ENCODE data around the gene GPD1L.

Gene GPD1L

DNA sequence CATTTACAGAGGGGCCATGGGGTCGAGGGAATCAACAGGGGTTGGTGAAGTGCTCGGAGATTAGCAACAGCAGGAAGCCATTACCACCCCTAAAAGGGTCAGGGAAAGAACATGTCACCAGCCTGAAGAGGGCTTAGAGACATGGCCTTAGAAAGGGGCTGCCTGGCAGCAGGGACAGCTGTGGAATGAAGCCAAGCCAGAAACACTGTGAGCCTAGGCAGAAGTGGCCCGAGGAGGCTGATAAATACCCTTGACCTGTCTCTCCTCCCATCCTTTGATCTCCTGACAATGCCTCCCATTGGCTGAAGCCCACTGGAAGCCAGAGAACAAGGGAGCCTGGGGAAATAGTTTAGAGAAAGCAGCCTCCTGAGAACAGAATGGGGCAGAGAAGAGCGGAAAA, 31.4 kb downstream of the GPD1L start:
- no peak for DNase-seq (ENCODE audit: low read depth)

DNA sequence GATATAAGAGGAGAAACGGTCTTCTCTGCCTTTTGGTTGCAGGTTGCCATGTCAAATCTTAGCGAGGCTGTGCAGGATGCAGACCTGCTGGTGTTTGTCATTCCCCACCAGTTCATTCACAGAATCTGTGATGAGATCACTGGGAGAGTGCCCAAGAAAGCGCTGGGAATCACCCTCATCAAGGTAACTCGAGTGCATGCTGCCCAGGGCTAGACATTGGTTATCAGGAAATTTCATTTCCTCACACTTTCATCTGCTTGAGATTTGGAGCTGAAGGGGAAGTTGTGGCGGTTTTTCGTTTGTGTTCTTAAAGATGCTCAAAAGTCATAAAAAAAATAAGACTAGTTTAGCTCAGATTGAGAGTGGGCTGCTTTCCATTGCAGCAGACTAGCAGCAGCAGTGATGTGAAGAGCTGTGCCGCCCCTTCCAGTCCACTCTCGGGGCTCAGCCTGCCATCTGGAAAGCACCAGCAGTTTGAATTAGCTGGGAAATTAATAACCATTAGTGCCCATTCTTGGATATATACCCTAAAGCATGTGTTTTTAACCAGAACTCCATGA, 32.2 kb downstream of the GPD1L start:
- DNase-seq (ENCODE audit: low read depth): no peak

DNA sequence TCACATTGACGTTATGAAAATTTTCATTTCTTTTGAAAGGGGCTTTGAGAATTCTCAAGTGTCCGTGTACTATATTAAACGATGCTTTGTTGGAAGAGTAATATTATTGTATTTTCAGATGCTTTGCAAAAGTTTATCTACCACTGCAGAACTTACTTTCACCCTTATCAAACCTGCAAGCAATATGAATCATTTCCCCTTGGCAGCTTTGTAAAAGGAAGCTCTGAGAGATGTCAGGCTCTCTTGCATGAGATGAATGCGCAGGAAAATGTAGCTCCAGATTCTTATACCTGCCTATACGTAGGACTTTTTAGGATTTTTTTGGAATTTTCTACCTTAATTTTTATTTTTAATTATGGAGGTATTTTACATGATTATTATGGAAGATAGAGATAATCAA, 34.5 kb downstream of the GPD1L start:
- DNase-seq (ENCODE audit: low read depth): no peak

DNA sequence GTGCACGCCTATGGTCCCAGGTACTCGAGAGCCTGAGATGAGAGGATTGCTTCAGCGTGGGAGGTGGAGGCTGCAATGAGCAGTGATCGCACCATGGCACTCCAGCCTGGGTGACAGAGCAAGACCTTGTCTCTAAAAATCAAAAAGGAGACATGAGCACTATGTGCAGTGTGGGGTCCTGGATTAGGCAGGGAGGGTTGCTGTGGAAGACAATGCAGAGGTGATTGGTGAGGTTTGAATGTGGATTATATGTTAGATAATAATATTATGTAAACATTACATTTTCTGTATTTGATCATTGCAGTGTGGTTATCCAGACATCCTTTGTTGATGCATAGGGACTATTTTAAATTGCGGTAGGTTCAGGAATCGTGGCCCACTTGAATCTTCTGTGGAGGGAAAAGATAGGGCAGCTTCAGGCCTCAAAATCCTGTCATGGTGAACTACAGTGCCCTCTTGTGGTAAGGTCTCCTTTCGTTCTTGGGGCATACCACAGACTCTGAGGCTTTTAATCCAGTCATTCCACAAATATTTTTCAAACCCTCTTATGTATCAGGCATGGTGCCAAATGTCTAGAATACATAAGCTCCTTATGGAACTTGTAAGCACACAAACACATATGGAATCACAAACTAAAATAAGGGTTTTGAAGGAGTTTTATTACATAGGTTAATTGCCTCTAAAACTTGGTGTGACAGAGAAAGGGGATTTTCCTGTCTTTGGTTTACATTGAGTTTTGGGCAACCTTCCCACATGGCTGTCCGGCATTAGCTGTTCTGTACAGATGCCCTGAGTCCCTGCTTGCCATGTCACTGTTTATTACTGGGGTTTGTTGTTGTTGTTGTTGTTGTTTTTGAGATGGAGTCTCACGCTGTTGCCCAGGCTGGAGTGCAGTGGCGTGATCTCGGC, 37.7 kb downstream of the GPD1L start:
- DNase-seq (ENCODE audit: low read depth): peak; percentile 4

DNA sequence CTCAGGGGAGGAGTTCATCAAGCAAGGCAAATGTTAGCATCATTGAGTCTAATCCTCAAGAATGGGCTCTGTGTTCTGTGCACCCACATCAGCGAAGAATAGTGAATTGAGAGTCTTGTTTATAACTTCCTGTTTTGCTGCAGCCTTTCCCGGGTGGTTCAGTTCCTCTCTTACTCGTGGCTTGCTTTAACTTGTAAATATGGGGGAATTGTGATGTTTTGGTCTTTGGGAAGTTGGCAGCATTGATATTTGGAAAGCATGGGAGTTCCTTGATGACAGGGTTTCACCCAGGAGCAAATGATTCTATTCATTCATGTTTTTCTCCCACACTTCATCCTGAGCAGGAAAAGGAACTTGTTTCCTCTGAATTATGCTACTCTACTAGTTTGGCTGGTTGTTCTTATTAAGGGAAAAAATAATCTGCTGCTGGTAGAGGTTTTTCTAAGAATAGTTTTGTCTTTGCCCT, 40.4 kb downstream of the GPD1L start:
- no peak for DNase-seq (ENCODE audit: low read depth)

DNA sequence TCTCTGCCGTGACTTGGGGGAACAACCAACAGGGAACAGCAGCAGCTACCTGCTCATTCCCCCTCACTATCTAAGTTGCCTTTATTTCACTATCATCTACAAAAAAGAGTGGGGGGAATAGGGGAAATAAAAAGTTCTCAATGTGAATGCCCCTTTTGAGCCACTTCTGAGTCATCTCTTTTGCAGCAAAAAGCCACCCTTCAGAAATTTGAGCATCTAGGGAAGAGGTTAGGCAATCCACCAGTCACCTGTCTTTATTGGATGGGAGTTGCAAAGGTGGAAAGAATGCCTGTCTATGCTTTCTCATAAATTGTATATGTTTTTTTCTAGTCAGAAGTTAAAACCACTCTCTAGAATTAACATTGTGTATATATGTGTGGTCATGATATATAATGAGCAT, 41.1 kb downstream of the GPD1L start:
- no peak for DNase-seq (ENCODE audit: low read depth)

DNA sequence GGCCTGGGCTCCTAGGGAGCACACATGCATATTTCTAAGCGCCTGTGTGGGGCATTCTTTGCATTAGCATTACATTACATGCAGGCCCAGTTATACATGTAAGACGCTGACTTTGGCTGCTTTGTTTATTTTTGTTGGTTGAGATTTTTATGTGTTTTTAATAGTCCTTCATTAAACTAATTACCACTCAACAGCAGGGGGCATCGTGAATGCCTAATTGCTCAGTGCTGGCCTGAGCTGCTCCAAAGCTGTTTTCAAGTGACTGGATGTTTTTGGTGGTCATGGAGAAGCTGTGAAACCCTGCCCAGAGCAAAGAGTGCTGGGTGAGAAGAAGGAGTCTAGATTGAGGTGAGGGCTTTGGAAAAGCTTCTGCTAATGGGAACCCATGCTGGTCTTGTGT, 41.5 kb downstream of the GPD1L start:
- no peak for DNase-seq (ENCODE audit: low read depth)

DNA sequence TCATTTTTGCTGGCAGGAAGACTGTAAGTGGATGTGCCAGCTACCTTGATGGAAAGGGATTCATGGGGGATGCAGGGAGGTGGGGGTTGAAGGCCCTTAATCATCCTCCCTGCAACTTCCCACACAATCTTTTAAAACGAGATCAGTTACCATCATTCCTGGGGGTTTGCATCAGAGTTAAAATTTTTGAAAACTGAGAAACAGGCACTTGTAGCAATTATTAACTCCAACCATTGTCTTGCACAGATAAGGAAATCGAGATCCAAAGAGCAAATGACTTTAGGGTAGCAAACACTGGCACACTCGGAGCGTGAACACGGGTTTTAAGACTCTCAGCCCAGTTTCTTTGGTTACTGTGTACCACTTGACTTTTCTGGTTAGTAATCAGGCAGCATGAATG, 41.9 kb downstream of the GPD1L start:
- no peak for DNase-seq (ENCODE audit: low read depth)

DNA sequence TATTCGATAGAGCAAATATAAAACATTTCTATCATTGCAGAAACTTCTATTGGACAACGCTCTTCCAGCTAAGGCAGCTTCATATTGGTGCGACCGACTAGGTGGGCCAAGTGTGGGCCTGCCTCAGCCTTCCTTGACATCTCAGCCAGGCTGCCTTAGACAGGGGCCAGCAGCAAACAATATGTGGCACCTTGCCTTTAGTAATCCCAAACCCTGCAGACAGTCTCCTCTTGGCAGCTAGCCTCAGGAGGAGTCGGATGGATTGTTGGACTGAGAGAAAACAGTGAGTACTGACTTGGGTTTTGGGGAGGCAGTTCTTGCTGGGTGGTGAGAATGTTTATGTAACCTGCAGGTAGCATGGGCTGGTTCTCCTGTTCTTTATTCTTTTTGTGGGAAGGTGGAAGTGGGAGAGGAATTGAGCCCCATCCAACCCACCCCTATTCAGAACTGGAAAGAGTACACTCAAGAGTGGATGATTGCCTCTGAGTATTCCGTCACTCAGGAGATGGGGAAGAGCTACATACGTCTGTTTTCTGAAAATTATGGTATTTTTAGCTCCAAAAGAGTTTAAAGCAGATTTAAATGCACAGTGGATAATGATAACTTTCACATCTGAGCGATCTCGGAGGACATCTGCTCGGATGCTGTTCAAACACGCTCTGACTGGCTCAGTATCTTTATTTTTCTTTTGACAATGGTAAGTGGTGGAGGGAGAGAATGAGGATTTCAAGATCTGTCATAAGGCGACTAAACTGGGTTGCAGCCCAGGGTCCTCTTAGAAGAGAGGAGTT, 47.2 kb downstream of the GPD1L start:
- no peak for DNase-seq (ENCODE audit: low read depth)

DNA sequence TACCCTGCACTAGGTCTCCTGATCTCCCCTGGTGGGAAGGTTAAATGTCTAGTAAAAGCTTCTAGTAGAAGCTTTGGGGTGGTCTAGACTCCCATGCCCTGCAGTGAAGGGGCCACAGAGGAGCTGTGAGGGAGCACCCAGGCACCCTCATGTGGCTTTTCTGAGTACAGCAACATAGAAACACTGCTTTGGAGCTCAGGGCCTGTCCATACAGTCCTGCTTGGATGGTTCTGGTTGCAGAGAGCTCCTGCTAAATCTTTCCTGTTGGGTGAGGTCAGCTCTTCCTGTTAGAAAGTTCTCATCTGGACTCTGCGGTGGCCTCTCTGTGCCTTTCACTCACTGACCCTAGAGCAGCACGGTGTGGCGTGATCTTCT, 47.8 kb downstream of the GPD1L start:
- DNase-seq (ENCODE audit: low read depth): no peak

DNA sequence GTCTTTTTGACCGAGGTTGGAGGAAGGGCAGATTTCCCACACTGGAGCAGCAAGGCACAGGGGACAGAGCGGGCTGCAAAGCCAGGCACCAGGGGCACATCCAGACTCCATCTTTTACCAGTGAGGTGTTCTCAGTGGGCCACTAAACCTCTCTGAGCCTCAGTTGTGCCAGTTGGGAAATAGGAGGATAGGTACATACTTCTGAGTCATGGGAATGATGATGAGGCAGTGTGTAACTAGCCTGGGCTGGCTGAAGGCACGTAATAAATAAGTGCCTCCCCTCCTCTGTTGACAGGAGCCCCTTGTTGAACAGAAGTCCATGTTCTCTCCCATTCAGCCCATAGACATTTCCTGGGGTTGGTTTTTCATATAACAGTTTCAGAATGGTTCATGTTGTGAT, 48.7 kb downstream of the GPD1L start:
- no peak for DNase-seq (ENCODE audit: low read depth)

DNA sequence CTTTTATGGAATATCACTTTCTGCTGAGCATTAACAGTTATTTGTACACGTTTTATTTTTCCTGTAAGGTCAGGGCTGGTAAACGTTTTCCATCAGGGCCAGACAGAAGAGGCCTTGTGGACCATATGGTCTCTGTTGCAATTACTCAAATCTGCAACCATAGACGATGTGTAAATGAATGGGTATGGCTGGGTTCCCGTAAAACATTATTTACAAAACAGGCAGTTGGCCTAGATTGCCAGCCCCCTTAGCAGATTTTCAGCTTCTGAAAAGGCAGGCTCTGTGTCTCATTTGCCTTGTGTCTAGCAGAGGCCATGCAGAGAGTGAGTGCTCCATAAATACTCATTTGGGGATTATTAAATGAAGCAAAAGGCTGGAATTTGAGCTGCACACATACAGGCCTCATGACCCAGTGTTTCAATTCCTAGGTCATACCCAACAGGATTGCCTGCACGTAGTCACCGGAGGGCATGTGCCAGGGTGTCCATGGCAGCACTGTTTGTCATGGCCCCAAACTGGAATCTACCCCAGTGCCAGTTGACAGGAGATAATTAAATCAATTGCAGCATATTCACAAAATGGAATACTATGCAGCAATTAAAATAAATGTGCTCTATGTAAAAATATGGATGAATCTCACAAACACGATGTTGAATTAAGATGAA, 51.3 kb downstream of the GPD1L start:
- no peak for DNase-seq (ENCODE audit: low read depth)

DNA sequence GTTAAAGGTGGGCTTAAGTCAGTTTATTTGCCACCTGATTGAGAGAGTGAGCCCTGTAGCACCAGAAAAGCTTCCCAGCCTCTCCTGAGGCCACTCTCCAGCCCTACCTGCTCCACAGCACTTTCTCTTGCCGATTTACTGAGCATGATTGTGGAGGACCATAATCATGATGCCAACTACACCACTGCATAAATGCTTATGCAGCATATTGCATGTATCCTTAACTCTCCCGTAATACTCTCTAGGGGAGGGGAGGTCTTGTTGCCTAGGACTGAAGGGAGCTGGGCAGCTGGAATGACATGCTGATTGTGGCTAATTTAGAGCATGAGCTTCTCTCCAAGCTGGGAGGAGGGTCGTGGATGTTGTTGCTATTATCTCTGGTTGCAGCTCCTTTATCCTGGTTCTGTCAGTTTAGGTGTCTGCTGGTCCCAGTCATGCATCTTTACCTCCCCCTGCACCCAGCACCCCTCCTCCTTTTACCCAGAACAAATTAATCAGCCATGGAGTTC, 54.3 kb downstream of the GPD1L start:
- no peak for DNase-seq (ENCODE audit: low read depth)

DNA sequence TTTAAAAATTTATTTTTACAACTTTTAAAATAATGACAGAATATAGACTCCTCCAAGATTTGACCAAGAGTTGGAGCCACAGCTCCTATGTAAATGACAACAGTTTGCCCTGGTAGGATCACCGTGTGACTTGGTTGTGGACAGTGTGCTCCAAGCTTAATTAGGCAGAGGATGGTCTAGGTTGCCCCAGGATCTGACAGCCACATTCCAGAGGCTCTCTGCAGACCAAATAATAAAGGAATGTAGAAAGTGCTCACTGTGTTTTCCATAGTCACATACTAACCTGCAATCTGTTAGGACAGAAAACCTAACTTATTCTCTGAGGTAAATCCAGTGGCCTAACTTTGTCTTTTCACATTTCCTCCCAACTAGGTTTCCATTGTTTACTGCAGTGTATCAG, 59.0 kb downstream of the GPD1L start:
- DNase-seq (ENCODE audit: low read depth): no peak

DNA sequence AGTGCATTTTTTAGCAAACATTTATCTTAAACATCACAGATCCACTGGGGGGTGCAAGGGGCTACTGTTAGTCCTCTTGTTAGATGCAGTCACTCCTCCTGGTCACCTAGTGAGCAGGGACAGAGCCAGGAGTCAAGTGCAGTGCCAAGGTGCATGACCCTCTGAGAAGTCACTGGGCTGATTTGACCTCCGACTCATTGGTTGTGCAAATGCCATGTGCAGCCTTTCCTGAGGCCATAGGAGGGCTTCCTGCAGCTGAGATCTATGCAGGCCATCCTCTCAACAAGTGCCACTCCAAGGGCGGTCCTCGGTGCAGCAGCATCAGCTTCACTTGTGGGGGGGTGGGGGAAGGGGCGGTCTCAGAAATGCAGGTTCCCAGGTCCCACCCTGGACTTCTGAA, 60.2 kb downstream of the GPD1L start:
- no peak for DNase-seq (ENCODE audit: low read depth)

DNA sequence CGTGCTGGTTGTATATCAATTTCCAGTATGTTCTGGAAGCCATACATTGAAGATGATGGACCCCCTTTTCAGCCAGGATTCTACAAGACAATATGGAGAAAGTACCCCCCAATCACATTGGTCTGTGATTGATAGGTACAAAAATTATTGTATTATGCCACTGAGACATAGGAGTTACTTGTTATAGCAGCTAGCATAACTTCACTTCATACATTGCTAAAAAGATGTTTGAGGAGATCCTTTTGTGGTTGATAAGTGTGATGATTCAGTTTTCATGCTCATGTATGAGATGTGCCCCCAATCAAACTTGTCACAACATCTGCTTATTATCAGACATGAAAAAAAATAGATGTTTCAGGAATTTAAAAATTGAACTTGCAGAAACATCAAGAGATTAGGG, 66.0 kb downstream of the GPD1L start:
- no peak for DNase-seq (ENCODE audit: low read depth)

DNA sequence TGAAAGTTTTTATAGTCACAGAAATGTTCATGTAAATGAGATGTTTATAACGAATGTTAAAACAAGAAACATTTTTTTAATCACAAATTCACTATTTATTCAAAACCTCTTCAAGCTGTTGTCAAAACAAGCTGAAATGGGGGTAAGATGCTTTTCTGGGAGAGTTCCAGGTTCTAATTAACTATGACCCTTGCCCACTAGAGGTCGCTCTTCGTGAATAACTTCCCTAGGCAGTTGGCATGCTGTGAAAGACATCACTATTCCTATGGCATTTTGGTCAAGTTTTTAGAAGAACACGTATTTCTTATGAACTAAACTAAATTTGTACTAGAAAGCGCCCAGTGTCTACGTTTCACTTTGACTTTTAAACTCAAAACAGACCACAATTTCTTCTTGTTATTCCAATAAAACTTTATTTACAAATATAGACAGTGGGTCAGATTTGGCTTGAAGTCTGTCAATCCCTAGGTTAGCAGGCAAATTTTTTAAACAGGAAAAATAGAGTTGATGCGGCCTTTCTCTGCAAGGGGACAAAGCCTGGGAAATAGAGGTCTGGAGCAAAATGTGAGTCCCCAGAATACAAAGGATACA, 69.3 kb downstream of the GPD1L start:
- peak; percentile 29 for DNase-seq (ENCODE audit: low read depth)

DNA sequence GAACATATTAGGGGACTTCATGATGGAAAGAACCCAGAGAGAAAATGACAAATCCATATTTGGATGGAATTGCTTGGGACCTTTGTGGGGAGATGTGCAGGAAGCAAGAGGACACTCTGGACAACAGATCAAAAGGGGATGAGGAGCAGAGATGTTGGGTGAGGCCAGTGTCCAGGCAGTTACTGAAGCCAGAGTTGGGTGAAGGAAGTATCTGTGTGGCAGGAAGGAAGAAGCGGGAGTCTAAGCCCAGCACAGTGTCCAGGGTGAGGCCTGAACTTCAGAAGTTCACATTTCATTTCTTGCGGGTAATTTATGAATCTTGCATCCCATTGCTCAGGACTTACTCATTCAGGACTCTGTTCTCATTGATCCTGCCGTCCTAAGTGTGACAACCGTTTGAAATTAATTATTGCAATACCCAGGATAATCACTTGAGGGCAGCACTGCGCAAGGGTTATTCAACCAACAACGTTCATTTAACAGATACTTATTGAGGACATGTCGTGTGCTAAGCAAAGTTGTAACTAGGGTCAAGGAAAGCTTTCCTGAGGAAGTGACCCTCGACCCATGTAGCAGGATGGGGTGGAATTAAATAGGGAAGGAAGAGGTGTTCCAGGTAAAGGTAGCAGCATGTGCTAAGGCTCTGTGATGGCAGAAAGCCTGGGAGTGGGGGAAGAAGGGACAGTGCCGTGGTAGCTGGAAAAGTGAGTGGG, 70.7 kb downstream of the GPD1L start:
- DNase-seq (ENCODE audit: low read depth): peak; percentile 34

DNA sequence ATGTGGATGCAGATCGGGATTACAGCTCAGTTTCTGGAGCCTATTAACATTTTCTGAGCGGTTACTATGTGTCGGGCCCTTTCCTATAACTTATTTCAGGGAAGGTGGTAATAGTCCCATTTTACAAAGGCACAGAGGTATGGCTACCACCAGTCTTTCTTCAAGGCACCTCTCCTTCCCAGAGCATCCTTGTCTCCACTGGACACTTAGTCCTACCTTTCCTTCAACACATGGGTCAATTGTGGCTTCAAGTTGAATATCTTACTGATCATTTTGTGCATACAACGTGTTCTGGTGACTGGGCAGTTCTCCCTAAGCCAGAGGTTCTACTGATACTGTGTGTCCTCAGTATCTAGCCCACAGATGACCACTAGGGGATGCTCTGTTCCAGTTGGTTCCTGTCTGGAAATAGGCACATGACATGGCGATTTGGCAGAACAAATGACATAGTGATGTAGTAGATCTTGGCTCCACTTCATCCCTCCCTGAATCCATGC, 71.3 kb downstream of the GPD1L start:
- DNase-seq (ENCODE audit: low read depth): no peak

DNA sequence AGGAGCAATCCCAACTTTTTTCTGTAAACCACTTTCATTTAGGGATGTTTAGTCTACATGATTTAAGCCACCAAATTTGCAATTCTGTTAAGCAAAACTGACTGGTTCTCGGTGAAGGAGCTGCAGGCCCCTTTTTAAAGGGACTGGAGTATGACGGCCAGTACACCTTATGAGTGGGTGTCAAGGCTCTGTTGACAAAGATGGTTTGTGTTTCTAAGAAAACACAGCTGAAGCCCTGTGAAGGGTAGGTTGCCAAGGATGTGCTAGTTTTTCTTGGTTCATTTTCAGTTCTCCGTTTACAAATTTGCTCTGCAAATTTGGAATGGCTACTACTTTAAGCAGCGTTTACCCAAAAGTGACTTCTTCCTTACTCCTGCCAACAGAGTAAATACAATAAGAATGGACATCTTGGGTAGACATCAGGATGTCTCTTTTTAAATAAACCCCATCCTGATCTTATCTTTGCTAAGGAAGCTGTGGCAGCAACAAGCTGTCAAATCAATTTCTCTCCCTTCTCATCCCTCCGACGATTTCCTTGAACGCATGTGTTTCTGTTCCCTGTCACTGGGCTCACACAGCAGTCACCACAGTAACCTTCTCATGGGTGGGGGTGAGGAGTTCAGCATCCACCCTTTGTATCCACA, 73.8 kb downstream of the GPD1L start:
- no peak for DNase-seq (ENCODE audit: low read depth)
